M059J (cell line): ENCODE measurements around the gene SRSF2. TPM values are rescaled to one million over a fixed set of nuclear protein-coding genes. Genes with fewer than 3 reads are reported as not detected.
"Not testable (repeated sequence)": the region's sequence is repeated elsewhere in the genome, so short reads cannot be mapped to it uniquely, and the experiment has no call there.

ENCODE experiments used
- DNase-seq: peaks from one replicate; pipeline ENCODE4 v3.0.0-alpha.2; 2012; ENCODE audit warnings: low read depth
- total RNA-seq: library from RNA; depleted of rRNA; stranded (reverse); fragments of >200 nt; shearing (Covaris generic); gene quantifications from 2 replicates; pipeline ENCODE4 v1.2.3, GENCODE V29; 2014

SRSF2 gene
- total RNA-seq, 1 experiment from 2014 or later = 289 TPM

- DNase-seq = no peak
Measured at GRCh38 chr17:76700617-76701470, 36.3 kb downstream of the SRSF2 start.

GRCh38 chr17:76700270-76700616 lies 36.9 kb downstream of the SRSF2 start:
- no peak for DNase-seq

- DNase-seq = not testable (repeated sequence)
Measured at GRCh38 chr17:76698466-76698977, 38.6 kb downstream of the SRSF2 start.

GRCh38 chr17:76697702-76698465 lies 39.2 kb downstream of the SRSF2 start:
- DNase-seq = peak; percentile 39

GRCh38 chr17:76696763-76697701 lies 40.1 kb downstream of the SRSF2 start:
- no peak for DNase-seq

GRCh38 chr17:76695059-76695831 lies 41.9 kb downstream of the SRSF2 start:
- no peak for DNase-seq

GRCh38 chr17:76691379-76692191 lies 45.5 kb downstream of the SRSF2 start:
- DNase-seq = no peak

GRCh38 chr17:76690596-76691280 lies 46.4 kb downstream of the SRSF2 start:
- DNase-seq = no peak

GRCh38 chr17:76689859-76690258 lies 47.3 kb downstream of the SRSF2 start:
- no peak for DNase-seq

- no peak for DNase-seq
Measured at GRCh38 chr17:76688165-76688622, 48.9 kb downstream of the SRSF2 start.

- DNase-seq = no peak
Measured at GRCh38 chr17:76687298-76688164, 49.6 kb downstream of the SRSF2 start.

GRCh38 chr17:76686538-76687297 lies 50.4 kb downstream of the SRSF2 start:
- DNase-seq = no peak

GRCh38 chr17:76685846-76686245 lies 51.3 kb downstream of the SRSF2 start:
- no peak for DNase-seq

- no peak for DNase-seq
Measured at GRCh38 chr17:76685366-76685765, 51.8 kb downstream of the SRSF2 start.

GRCh38 chr17:76684756-76685155 lies 52.4 kb downstream of the SRSF2 start:
- no peak for DNase-seq
